OCI-LY1 (cell line): ENCODE data around the gene TARP.

Experiments used
- CTCF ChIP-seq: fragments of 200-600 bp; sonication (generic), shearing (Covaris generic); IDR thresholded peaks from 2 replicates; pipeline ENCODE4 v1.5.1; 2017; ENCODE audit warnings: mild to moderate bottlenecking, antibody characterized with exemption, low read length, moderate library complexity, mixed read lengths
- EZH2 ChIP-seq: fragments of 200-600 bp; sonication (generic), shearing (Covaris generic); IDR thresholded peaks from 2 replicates; pipeline ENCODE4 v1.8.0; 2017; ENCODE audit warnings: borderline replicate concordance, mixed run types, mild to moderate bottlenecking, antibody characterized with exemption, low read length, moderate library complexity, mixed read lengths

DNA sequence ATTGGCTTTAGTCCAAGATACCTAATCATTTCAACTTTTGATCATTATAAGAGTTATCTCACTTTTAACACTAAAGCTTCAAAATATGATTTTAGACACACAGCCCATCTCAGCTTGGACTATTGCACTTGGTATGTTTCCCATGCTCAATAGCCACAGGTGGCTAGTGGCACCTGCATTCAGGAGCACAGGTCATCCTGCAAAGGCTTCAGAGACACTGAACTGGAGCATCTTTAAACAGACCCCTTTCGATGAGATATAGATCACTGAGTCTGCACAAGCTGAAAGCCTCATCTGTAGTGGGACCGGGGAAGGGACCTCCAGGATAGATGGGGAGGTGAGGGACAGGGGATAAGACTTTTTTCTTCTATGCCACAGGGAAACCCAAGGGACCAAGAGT is 48.5 kb upstream of the TARP start:
- TF ChIP-seq CTCF (no peak), EZH2 (no peak)
